Muscle of leg (tissue), 11 donors: ENCODE results near the gene VIT. TPM values are rescaled to one million over a fixed set of nuclear protein-coding genes. Genes with fewer than 3 reads are reported as not detected.

Experiments
- DNase-seq: peaks from one replicate; pipeline ENCODE4 v3.0.0; 2013
- H3K27ac ChIP-seq: one replicate; pipeline ENCODE4 v1.5.1; 2013; ENCODE audit warnings: mild to moderate bottlenecking, low read length, control low read depth
- H3K27me3 ChIP-seq: one replicate; pipeline ENCODE4 v1.6.1; 2013; ENCODE audit warnings: low read length; ENCODE audit not compliant: control insufficient read depth, insufficient read depth
- H3K36me3 ChIP-seq: one replicate; pipeline ENCODE4 v1.6.1; 2013; ENCODE audit warnings: low read length; ENCODE audit not compliant: control insufficient read depth, insufficient read depth
- H3K4me1 ChIP-seq: one replicate; pipeline ENCODE4 v1.6.1; 2013; ENCODE audit warnings: low read length; ENCODE audit not compliant: control insufficient read depth, insufficient read depth
- H3K4me3 ChIP-seq: one replicate; pipeline ENCODE4 v1.5.1; 2013; ENCODE audit warnings: low read length, control low read depth
- H3K9me3 ChIP-seq: replicated peaks from 2 replicates; pipeline ENCODE4 v1.6.1; 2013; ENCODE audit warnings: low read depth, low read length; ENCODE audit not compliant: control insufficient read depth
- WGBS: methylation state at CpG from one replicate; pipeline ENCODE4 v1.1.5; 2013; ENCODE audit warnings: missing lambda C conversion rate; ENCODE audit not compliant: insufficient coverage; 5-methylcytosine and 5-hydroxymethylcytosine counted together
- polyA plus RNA-seq, 8 donors: library from polyadenylated mRNA; unstranded; fragments of 120-200 nt; gene quantifications; one replicate each; pipeline versions ENCODE4 v1.2.1 to v1.2.3, GENCODE V29; 2013; ENCODE audit warnings: inconsistent platforms in 1 of 8, low replicate concordance in 1 of 8; ENCODE audit not compliant: insufficient read length in 8 of 8, insufficient read depth in 1 of 8
- total RNA-seq: library from RNA; stranded (reverse); fragments of 120-200 nt; gene quantifications from one replicate; pipeline ENCODE4 v1.2.4, GENCODE V29; 2013

VIT gene
- total and polyA plus RNA-seq, 9 donors: 1.7 to 9.6 (median 4.9) TPM

DNA sequence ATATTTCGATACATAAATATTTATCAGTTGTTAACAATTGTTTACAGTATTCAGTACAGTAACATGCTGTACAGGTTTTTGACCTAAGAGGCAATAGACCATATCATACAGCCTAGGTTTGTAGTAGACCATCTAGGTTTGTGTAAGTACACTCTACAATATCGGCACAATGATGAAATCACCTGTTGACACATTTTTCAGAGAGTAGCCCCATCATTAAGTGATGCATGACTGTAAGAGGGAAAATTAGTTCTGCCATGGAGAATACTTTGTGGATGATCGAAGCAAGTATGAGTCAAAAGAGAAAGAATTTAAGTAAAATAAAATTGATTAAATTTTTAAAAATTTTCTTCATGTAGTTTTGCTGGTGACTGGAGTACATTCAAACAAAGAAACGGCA is 32.6 kb downstream of the VIT start:
- no peak overlapping the region for H3K27ac ChIP-seq
- no peak for DNase-seq
- no peaks in the 10 kb centered on the region for H3K27me3 ChIP-seq
- peaks cover 5% of the 10 kb centered on the region for H3K4me1 ChIP-seq
- WGBS: no CpG with 5 or more reads among the region's 4 CpGs
- no peaks in the 10 kb centered on the region for H3K36me3 ChIP-seq
- H3K9me3 ChIP-seq: peaks cover 4% of the 10 kb centered on the region
- no peak overlapping the region for H3K4me3 ChIP-seq

DNA sequence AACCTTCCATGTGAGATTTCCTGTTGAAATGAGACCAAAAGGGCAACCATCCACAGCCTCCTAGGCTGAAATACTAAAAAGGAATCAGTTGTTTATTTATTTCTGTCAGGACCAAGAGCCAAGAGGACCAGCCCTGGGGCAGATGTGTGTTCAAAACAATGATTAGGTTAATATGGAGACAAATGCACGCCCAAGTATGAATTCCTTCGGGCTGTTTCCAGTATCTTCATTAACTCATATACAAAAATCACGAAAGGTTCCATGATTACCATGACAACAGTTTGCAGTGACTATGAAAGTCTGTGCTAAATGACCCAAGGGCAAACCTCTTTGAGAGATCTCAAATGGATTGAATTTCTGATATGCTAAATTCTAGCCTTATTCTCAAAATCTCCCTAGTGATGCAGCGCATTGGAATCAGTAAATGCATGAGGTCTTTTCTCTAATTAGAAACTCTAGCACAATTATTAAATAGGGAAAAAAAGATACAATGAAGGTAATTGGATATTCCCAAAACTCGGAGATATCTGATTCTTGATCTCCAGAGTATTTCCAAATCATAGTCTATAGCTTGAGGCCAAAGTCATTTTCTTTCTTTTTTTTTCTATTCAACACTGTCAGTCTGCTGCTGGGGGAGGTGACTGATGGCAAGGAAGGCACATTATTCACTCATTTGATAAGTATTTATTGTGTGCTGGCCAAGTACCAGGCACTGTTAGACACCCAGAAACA is 35.6 kb downstream of the VIT start:
- Histone ChIP-seq H3K9me3 (peaks cover 4% of the 10 kb centered on the region), H3K27me3 (no peaks in the 10 kb centered on the region), H3K27ac (peak overlapping the region; percentile 4), H3K4me1 (peaks cover 5% of the 10 kb centered on the region), H3K4me3 (no peak overlapping the region), H3K36me3 (no peaks in the 10 kb centered on the region)
- no CpG with 5 or more reads among the region's 5 CpGs for WGBS
- DNase-seq: peak; percentile 91

DNA sequence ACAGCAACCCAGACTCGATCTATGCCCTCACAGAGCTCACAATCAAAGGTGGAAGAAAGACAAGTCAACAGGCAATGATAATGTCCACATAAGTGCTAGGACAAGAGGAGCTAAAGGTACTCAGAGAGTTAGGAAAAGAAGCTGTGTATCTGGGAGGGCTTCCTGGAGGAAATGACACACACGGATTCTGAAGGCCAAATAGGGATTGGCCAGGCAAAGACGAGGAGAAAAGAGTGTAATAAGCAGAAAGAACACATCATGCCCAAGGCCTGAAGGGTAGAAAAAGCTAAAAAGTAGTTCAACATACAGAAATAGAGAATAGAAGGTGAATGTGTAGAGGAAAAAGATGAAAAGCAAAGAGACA is 36.1 kb downstream of the VIT start:
- peaks cover 4% of the 10 kb centered on the region for H3K9me3 ChIP-seq
- H3K4me1 ChIP-seq: peaks cover 5% of the 10 kb centered on the region
- peak overlapping the region; percentile 29 for H3K27ac ChIP-seq
- no peak for DNase-seq
- 53% methylated on average over 2 of the region's 3 CpGs for WGBS
- H3K4me3 ChIP-seq: no peak overlapping the region
- no peaks in the 10 kb centered on the region for H3K27me3 ChIP-seq
- no peaks in the 10 kb centered on the region for H3K36me3 ChIP-seq

DNA sequence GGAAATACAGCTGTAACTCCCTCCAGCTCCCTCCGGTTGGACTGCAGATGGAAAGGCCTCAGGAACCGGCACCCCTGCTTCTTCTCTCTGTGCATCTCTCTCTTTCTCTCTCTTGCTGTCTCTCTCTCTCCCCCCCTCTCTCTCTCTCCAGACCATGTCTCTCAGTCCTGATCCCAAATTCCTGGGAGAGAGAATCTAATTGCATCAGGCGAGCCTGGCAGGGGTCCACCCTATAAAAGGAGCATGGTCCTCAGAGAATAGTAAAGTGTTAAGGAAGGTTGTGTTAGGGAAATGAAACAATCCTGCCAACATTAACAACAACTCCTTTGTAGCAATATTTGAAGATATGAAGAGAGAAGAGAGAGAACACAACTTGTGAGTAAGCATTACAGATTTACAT is 36.7 kb downstream of the VIT start:
- Histone ChIP-seq H3K9me3 (peaks cover 4% of the 10 kb centered on the region), H3K27ac (peak overlapping the region; percentile 29)
- 20% methylated on average over 1 of the region's 3 CpGs for WGBS

DNA sequence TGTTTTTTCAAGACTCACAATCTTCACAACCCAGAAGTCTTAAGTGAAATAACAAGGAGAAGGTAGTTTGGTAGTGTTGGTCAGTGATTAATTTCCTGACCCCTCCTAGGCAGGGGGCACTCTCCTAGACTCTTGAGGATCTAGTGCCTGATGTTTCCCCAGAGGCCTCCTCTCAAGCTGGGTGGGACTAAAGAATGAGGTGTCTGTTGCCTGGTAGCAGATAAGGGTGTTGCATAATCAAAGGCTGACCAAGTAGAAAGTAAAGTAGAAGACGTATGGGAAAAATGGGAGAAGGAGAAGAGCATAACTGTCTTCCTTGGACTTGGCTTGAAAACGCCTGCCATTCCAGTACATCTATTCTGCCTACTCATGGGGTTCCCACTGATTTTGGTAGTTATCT is 37.8 kb downstream of the VIT start:
- H3K9me3 ChIP-seq: peaks cover 4% of the 10 kb centered on the region
- no CpG with 5 or more reads among the region's 2 CpGs for WGBS
- H3K27ac ChIP-seq: no peak overlapping the region
- no peak for DNase-seq
- no peak overlapping the region for H3K4me3 ChIP-seq
- H3K27me3 ChIP-seq: no peaks in the 10 kb centered on the region
- no peaks in the 10 kb centered on the region for H3K36me3 ChIP-seq
- peaks cover 5% of the 10 kb centered on the region for H3K4me1 ChIP-seq

More for the DNA sequence above, 36.7 kb downstream of the VIT start:
- H3K4me1 ChIP-seq: peaks cover 5% of the 10 kb centered on the region
- no peaks in the 10 kb centered on the region for H3K36me3 ChIP-seq
- peak; percentile 38 for DNase-seq
- no peak overlapping the region for H3K4me3 ChIP-seq
- H3K27me3 ChIP-seq: no peaks in the 10 kb centered on the region

DNA sequence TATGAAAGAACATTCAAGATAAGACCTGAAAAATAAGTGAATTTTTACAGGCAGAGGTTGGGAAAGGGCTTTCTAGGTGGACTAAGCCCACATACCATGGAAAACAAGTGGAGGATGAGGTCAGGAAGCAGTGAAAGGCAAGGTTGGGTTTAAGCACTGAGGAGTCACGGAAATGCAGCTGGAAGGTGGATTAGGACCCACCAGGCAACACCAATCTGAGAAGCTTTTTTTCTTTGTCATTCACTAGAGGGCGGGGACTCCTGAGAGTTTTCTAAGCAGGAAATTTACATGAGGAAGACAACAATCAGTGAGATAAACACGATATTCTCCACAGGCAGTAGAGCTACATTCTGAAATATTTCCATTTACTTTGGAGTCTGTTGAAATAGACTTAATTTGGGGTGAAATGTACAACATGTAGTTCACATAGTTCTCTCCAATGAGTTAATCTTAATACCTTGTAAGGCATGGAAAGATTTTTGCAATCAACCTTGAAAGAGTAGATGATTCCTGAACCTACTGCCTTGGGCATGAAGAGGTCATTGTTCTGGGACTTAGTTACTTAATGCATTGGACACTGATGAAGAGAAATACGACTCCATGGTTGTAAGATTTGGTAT is 40.7 kb downstream of the VIT start:
- DNase-seq: no peak
- H3K27ac ChIP-seq: no peak overlapping the region
- H3K36me3 ChIP-seq: no peaks in the 10 kb centered on the region
- WGBS: 40% methylated on average over 1 of the region's 4 CpGs
- no peaks in the 10 kb centered on the region for H3K27me3 ChIP-seq
- H3K9me3 ChIP-seq: no peaks in the 10 kb centered on the region
- H3K4me1 ChIP-seq: peaks cover 5% of the 10 kb centered on the region
- H3K4me3 ChIP-seq: no peak overlapping the region

DNA sequence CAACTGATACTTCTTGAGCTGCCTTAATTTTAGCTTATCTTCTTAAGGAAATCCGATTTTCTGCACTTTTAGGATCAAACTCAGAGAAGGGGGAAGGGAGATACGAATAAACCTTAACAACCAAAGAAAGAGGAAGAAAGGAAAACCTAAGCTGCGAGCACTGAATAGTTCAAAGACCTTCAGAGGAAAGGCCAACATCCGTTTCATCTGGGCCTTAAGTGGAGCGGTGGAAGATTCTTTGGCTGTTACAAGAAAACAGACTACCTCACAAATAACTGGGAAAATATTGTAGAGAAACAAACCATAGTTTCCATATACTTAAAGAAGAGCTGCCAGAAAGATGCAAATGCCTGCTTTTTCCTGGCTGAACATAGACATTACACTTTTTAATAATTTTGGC is 43.6 kb downstream of the VIT start:
- no CpG with 5 or more reads among the region's 5 CpGs for WGBS
- no peaks in the 10 kb centered on the region for H3K27me3 ChIP-seq
- no peak overlapping the region for H3K4me3 ChIP-seq
- H3K4me1 ChIP-seq: no peaks in the 10 kb centered on the region
- H3K36me3 ChIP-seq: no peaks in the 10 kb centered on the region
- peak overlapping the region; percentile 49 for H3K27ac ChIP-seq
- peak; percentile 82 for DNase-seq
- H3K9me3 ChIP-seq: no peaks in the 10 kb centered on the region

DNA sequence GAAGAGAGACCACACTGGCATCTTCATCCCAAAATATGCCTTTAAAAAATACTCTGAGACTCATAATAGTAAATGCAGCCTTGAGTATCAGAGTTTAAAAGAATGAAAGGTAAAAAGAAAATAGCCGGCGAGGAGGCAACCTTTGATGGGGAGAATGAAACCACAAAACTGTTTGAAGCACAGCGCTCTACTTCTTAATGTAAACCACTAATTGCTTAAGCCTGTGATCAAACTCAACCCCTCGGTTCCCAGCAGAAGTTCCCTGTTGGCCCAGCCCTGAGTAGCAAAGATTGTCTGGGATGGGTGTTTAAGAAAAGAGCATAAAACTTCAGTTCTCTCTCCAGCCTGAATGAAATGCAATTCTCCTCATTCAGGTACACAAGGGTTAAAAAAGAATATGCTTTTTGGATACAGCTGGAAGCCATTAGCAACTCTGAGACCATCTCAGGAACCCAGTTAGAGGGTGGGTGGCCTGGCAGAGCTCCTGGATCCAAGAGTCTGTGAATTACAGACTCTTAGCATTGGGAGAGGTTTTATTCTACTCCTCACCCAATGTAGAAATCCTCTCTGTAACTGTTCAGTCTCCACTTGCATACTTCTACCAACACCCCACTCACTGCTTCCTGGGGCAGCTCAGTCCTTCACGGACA is 44.8 kb downstream of the VIT start:
- H3K36me3 ChIP-seq: no peaks in the 10 kb centered on the region
- no peaks in the 10 kb centered on the region for H3K9me3 ChIP-seq
- H3K4me3 ChIP-seq: no peak overlapping the region
- H3K27me3 ChIP-seq: no peaks in the 10 kb centered on the region
- DNase-seq: peak; percentile 82
- H3K27ac ChIP-seq: no peak overlapping the region
- WGBS: 18% methylated on average over 1 of the region's 5 CpGs
- no peaks in the 10 kb centered on the region for H3K4me1 ChIP-seq

DNA sequence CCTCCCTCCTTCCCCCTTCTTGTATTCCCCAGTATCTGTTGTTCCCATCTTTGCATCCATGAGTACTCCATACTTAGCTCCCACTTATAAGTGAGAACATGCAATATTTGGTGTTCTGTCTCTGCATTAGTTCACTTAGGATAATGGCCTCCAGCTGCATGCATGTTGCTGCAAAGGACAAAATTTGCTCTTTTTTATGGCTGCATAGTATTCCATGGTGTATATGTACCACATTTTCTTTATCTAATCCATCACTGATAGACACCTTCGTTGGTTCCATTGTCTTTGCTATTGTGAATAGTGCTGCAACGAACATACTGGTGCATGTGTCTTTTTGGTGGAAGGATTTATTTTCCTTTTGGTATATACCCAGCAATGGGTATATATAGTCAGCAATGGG is 47.4 kb downstream of the VIT start:
- WGBS: no CpG with 5 or more reads among the region's 2 CpGs

DNA sequence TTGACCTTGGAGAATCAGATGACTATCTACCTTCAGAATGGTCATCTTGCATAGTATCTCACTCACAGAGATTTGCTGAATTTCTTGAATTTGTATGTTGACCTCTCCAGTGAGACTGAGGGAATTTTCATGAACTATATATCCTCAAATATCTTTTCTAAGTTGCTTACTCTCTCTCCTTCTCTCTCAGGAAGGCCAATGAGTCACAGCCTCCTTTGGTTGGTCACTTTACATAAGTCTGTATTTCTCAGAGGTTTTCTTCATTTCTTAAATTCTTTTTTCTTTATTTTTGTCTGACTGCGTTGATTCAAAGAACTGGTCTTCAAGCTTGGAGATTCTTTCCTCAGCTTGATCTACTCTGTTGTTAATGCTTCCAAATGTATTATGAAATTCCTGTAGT is 51.7 kb downstream of the VIT start:
- no peak overlapping the region for H3K27ac ChIP-seq
- no peaks in the 10 kb centered on the region for H3K9me3 ChIP-seq
- no CpG with 5 or more reads among the region's 1 CpG for WGBS
- no peak for DNase-seq
- no peak overlapping the region for H3K4me3 ChIP-seq
- H3K4me1 ChIP-seq: no peaks in the 10 kb centered on the region
- no peaks in the 10 kb centered on the region for H3K36me3 ChIP-seq
- no peaks in the 10 kb centered on the region for H3K27me3 ChIP-seq

More for the DNA sequence above, 47.4 kb downstream of the VIT start:
- H3K27me3 ChIP-seq: no peaks in the 10 kb centered on the region
- H3K36me3 ChIP-seq: no peaks in the 10 kb centered on the region
- H3K4me1 ChIP-seq: no peaks in the 10 kb centered on the region
- H3K27ac ChIP-seq: no peak overlapping the region
- no peaks in the 10 kb centered on the region for H3K9me3 ChIP-seq
- no peak overlapping the region for H3K4me3 ChIP-seq
- no peak for DNase-seq
